Measurements from ENCODE around the gene NOL9. TPM values are rescaled to one million over a fixed set of nuclear protein-coding genes. Genes with fewer than 3 reads are reported as not detected.

Gene NOL9
- total and polyA plus RNA-seq, 2 donors (not counting 3 experiments of a cell fraction or from before 2014, with no cell fraction given), result 14.1 to 42.9 TPM

GRCh38 chr1:6603238-6603914, 49.1 kb upstream of the NOL9 start:
- Histone ChIP-seq H3K27me3 (ENCODE audit: control insufficient read depth in 2 of 2, insufficient read depth in 2 of 2, low read length in 2 of 2) (no peaks in the 10 kb centered on the region), H3K9me1 (replicated peaks; ENCODE audit: control insufficient read depth, extremely low read depth, insufficient read depth, low read length) (no peaks in the 10 kb centered on the region), H3K4me3 (replicated peaks in 1 of 3; ENCODE audit: insufficient read depth in 1 of 3, low read depth in 1 of 3, low read length in 3 of 3) (peak overlapping the region; percentile 27 to 84 (median 43)), H3K36me3 (ENCODE audit: control insufficient read depth in 2 of 2, extremely low read depth in 1 of 2, insufficient read depth in 2 of 2, low read length in 2 of 2) (peaks cover 0 to 3% of the 10 kb centered on the region in 2 experiments), H4K20me1 (replicated peaks; ENCODE audit: control insufficient read depth, extremely low read depth, insufficient read depth, low read length) (no peaks in the 10 kb centered on the region), H3K79me2 (ENCODE audit: control insufficient read depth, insufficient read depth, low read length) (peaks cover 35% of the 10 kb centered on the region), H3K27ac (ENCODE audit: insufficient read depth, low read depth, low read length) (peak overlapping the region; percentile 86), H3K4me1 (ENCODE audit: control insufficient read depth, extremely low read depth, insufficient read depth, low read length) (peaks cover 23% of the 10 kb centered on the region), H3K4me2 (ENCODE audit: insufficient read depth, low read length) (peak overlapping the region; percentile 78), H3K9ac (replicated peaks; ENCODE audit: extremely low read depth, insufficient read depth, low read length) (peak overlapping the region; percentile 89), H2AFZ (ENCODE audit: low read depth, low read length) (peak overlapping the region; percentile 47), H3K9me3 (replicated peaks; ENCODE audit: control insufficient read depth, insufficient read depth, low read length) (no peaks in the 10 kb centered on the region)
- dilution Hi-C loops (cut with MboI; ENCODE audit: extremely low pct_ligation_motif_present, low sequenced_read_pairs), result no loop called here
- peak; percentile 75 for DNase-seq (ENCODE audit: low read depth, low spot score)
- TF ChIP-seq POLR2A (IDR thresholded peaks at IDR 0.05; ENCODE audit: low read depth, low read length), result peak; percentile 0
- TF ChIP-seq, protein P1, sequence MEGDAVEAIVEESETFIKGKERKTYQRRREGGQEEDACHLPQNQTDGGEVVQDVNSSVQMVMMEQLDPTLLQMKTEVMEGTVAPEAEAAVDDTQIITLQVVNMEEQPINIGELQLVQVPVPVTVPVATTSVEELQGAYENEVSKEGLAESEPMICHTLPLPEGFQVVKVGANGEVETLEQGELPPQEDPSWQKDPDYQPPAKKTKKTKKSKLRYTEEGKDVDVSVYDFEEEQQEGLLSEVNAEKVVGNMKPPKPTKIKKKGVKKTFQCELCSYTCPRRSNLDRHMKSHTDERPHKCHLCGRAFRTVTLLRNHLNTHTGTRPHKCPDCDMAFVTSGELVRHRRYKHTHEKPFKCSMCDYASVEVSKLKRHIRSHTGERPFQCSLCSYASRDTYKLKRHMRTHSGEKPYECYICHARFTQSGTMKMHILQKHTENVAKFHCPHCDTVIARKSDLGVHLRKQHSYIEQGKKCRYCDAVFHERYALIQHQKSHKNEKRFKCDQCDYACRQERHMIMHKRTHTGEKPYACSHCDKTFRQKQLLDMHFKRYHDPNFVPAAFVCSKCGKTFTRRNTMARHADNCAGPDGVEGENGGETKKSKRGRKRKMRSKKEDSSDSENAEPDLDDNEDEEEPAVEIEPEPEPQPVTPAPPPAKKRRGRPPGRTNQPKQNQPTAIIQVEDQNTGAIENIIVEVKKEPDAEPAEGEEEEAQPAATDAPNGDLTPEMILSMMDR (IDR thresholded peaks at IDR 0.05; ENCODE audit: extremely low read depth in 1 of 2, insufficient read depth in 1 of 2, low read depth in 1 of 2, low read length in 2 of 2), result no peak
- intact Hi-C loops (cut with micrococcal nuclease), result loop anchor here (1.0 to 5.0 kb wide), 5 partner anchors 10 to 184 kb away; partner anchors contain the start of genes CAMTA1, DNAJC11, PHF13 and PLEKHG5
- FAIRE-seq, result no peak
- BruUV-seq (replicated peaks), result TSS peak; percentile 66
- ChIA-PET CTCF (interaction anchor here (0.9 to 2.0 kb wide), 6 partner anchors 9 to 112 kb away, joined by 3 to 8 read pairs (median 4); partner anchors contain the start of genes PLEKHG5 and ZBTB48), POLR2A (interaction anchor here (1.5 to 1.6 kb wide), 3 partner anchors 13 to 30 kb away, joined by 4 to 5 read pairs (median 5); partner anchors contain the start of gene ZBTB48)

DNA sequence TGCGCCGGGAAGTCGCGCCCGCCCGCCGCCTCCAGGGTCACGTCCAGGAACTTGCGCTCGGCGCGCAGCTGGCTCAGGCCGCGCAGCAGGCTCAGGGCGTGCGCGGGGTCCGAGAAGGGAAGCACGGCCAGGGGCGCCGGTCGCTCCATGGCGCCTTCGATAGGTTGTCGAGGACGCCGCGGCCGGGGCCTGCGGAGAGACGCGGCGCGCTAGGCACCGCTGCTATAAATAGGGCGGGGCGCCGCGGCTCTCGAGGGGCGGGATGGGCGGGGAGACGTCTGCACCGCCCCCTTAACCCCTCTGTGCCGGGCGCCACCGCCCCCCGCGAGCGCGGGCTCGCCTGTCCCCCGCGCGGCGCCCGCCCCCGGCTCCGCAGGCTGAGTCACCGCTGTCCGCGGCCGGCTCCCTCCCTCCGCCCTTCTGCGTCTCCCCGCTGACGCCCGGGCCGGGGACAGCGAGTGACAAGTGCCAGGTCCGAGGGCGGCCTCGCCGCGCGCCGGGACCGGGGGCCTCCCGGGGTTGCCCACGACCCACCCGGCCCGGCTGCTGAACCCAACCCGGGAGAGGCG, 48.4 kb upstream of the NOL9 start, which contains the start of gene KLHL21:
TSS of gene KLHL21 (minus strand) at position 201 of the 569 bp plus-strand sequence. CDS start at position 149, 52 bp downstream.
- Histone ChIP-seq H3K27ac (ENCODE audit: insufficient read depth, low read depth, low read length) (peak within 1 kb of the TSS; percentile 86), H3K36me3 (ENCODE audit: control insufficient read depth in 2 of 2, extremely low read depth in 1 of 2, insufficient read depth in 2 of 2, low read length in 2 of 2) (peaks cover 1 to 7% of the 10 kb centered on the region in 2 experiments), H3K9ac (replicated peaks; ENCODE audit: extremely low read depth, insufficient read depth, low read length) (peak within 1 kb of the TSS; percentile 89), H3K4me2 (ENCODE audit: insufficient read depth, low read length) (peak within 1 kb of the TSS; percentile 87), H4K20me1 (replicated peaks; ENCODE audit: control insufficient read depth, extremely low read depth, insufficient read depth, low read length) (no peaks in the 10 kb centered on the region), H2AFZ (ENCODE audit: low read depth, low read length) (peak within 1 kb of the TSS; percentile 47), H3K4me1 (ENCODE audit: control insufficient read depth, extremely low read depth, insufficient read depth, low read length) (peaks cover 23% of the 10 kb centered on the region), H3K9me1 (replicated peaks; ENCODE audit: control insufficient read depth, extremely low read depth, insufficient read depth, low read length) (no peaks in the 10 kb centered on the region), H3K79me2 (ENCODE audit: control insufficient read depth, insufficient read depth, low read length) (peaks cover 39% of the 10 kb centered on the region), H3K4me3 (replicated peaks in 1 of 3; ENCODE audit: insufficient read depth in 1 of 3, low read depth in 1 of 3, low read length in 3 of 3) (peak within 1 kb of the TSS; percentile 39 to 84 (median 74)), H3K9me3 (replicated peaks; ENCODE audit: control insufficient read depth, insufficient read depth, low read length) (no peaks in the 10 kb centered on the region), H3K27me3 (ENCODE audit: control insufficient read depth in 2 of 2, insufficient read depth in 2 of 2, low read length in 2 of 2) (no peaks in the 10 kb centered on the region)
- FAIRE-seq (peak; percentile 67), DNase-seq (ENCODE audit: low read depth, low spot score) (peak; percentile 84)
- intact Hi-C loops (cut with micrococcal nuclease) (loop anchor here (1.0 to 5.0 kb wide), 5 partner anchors 11 to 185 kb away; partner anchors contain the start of genes CAMTA1, DNAJC11, PHF13 and PLEKHG5), dilution Hi-C loops (cut with MboI; ENCODE audit: extremely low pct_ligation_motif_present, low sequenced_read_pairs) (no loop called here)
- POLR2A ChIA-PET, result interaction anchor here (1.0 to 1.6 kb wide), 7 partner anchors 11 to 50 kb away, joined by 3 to 6 read pairs (median 5); partner anchors contain the start of genes PHF13 and ZBTB48
- CTCF ChIA-PET, result interaction anchor here (1.0 to 2.9 kb wide), 5 partner anchors 10 to 44 kb away, joined by 4 to 12 read pairs (median 8); partner anchors contain the start of gene ZBTB48
- TF ChIP-seq GATA2 (IDR thresholded peaks at IDR 0.05; ENCODE audit: insufficient read depth, insufficient read length, low read depth, low read length), result no peak
- TF ChIP-seq POLR2AphosphoS5 (IDR thresholded peaks at IDR 0.05; ENCODE audit: insufficient read depth, low read depth, low read length), result peak; percentile 99
- TF ChIP-seq, protein P1 (IDR thresholded peaks at IDR 0.05; ENCODE audit: extremely low read depth in 1 of 2, insufficient read depth in 1 of 2, low read depth in 1 of 2, low read length in 2 of 2), result no peak
- peak; percentile 99 for TF ChIP-seq POLR2A (IDR thresholded peaks at IDR 0.05; ENCODE audit: low read depth, low read length)
- no peak for TF ChIP-seq EZH2 (IDR thresholded peaks at IDR 0.05; ENCODE audit: borderline replicate concordance, low read depth, low read length, severe bottlenecking)
- no peak for TF ChIP-seq JUN (IDR thresholded peaks at IDR 0.05; ENCODE audit: borderline replicate concordance, insufficient read depth, insufficient read length, low read depth)
- TF ChIP-seq MYC (IDR thresholded peaks at IDR 0.05; ENCODE audit: low read depth, low read length), result no peak
- TF ChIP-seq, protein P2, sequence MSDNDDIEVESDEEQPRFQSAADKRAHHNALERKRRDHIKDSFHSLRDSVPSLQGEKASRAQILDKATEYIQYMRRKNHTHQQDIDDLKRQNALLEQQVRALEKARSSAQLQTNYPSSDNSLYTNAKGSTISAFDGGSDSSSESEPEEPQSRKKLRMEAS (IDR thresholded peaks at IDR 0.05; ENCODE audit: insufficient read depth, insufficient read length), result no peak
- TF ChIP-seq FOS (IDR thresholded peaks at IDR 0.05; ENCODE audit: borderline replicate concordance, insufficient read depth, low read length), result peak; percentile 64
- BruUV-seq (replicated peaks), result no TSS peak

All from endothelial cell of umbilical vein (primary cell).